ENCODE data around the gene SMURF1. TPM values are rescaled to one million over a fixed set of nuclear protein-coding genes. Genes with fewer than 3 reads are reported as not detected.

SMURF1 gene
- total RNA-seq, 6 donors from 2014 or later: 33.0 to 54.4 (median 45.9) TPM

DNA sequence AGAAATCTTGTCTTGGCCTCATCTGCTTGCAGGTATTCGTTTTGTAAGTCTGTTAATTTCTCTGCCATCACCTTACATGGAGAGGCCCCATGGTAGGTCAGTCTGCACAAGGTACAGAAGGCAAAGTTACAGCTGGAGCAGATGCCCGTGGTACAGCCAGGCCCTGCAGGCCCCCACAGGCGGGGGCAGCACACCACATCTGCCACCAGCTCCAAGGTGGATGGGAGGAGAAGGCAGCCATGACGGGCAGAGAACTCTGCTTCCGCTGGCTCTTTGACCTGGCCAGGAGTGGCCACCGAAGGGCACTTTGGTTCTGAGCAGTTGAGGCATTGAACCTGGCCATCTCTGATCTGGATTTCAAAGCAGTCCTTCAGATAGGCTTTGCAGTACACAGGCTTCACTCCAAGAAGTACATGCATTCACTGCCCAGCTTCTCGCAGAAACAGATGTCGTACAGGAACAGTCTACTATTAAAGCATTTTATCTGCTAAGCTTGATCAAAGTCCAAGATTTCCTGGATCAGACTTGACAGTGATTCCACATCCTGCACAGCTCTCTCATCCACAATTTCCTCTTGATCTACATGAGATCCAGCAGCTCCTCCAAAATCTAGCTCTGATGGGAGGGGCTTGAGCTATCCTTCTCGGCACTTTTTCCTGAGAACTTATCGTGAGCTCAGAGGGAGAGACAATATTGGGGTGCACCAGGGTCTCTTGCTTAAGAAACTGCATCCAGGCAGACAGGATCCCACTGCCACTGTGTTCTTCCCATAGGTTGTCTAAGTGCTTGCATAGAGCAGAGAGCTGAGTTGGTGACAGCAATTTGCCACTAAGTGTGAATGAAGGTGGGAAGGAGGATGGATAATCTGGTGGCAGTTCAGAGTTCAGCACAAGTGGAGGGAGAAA lies 144.8 kb downstream of the SMURF1 start:
- ATAC-seq (ENCODE audit: low FRiP score in 2 of 2): no peak
- H3K27me3 ChIP-seq: no peaks in the 10 kb centered on the region
- no peaks in the 10 kb centered on the region for H3K9me3 ChIP-seq
- H3K36me3 ChIP-seq: peaks cover 25 to 86% (median 57%) of the 10 kb centered on the region in 4 donors
- 84 to 89% methylated on average over 8 to 10 of the region's 10 CpGs for WGBS, 2 donors
- peaks cover 0 to 11% (median 4%) of the 10 kb centered on the region in 4 donors for H3K4me1 ChIP-seq
- no peak overlapping the region for H3K4me3 ChIP-seq
- no peak for DNase-seq
- no peak overlapping the region for H3K27ac ChIP-seq
- TF ChIP-seq POLR2A (IDR thresholded peaks at IDR 0.05) (no peak), EP300 (IDR thresholded peaks at IDR 0.05) (no peak), POLR2AphosphoS5 (IDR thresholded peaks at IDR 0.05) (no peak)
- TF ChIP-seq, protein P1, sequence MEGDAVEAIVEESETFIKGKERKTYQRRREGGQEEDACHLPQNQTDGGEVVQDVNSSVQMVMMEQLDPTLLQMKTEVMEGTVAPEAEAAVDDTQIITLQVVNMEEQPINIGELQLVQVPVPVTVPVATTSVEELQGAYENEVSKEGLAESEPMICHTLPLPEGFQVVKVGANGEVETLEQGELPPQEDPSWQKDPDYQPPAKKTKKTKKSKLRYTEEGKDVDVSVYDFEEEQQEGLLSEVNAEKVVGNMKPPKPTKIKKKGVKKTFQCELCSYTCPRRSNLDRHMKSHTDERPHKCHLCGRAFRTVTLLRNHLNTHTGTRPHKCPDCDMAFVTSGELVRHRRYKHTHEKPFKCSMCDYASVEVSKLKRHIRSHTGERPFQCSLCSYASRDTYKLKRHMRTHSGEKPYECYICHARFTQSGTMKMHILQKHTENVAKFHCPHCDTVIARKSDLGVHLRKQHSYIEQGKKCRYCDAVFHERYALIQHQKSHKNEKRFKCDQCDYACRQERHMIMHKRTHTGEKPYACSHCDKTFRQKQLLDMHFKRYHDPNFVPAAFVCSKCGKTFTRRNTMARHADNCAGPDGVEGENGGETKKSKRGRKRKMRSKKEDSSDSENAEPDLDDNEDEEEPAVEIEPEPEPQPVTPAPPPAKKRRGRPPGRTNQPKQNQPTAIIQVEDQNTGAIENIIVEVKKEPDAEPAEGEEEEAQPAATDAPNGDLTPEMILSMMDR (IDR thresholded peaks at IDR 0.05): no peak

DNA sequence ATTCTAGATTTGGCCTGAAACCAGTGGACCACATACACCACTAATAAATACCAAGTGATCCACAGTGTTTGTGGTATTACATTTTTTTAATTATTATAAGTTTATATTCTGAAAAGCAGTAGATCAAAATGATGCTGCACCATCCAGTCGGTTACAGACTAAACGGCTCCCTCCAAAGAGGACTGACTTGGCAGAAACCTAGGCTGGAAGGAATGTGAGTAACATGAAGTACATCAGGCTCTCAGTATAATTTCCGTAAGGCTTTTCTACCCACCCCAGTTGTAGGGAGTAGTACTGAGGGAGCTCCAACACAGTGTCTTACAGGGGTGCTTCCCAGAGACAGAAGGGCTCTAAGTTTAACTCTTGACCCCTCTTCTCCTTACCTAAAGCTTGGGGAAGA lies 146.1 kb downstream of the SMURF1 start:
- no peaks in the 10 kb centered on the region for H3K27me3 ChIP-seq
- 68 to 75% methylated on average over 3 of the region's 3 CpGs for WGBS, 2 donors
- DNase-seq: no peak
- no peaks in the 10 kb centered on the region for H3K9me3 ChIP-seq
- H3K36me3 ChIP-seq: peaks cover 27 to 89% (median 69%) of the 10 kb centered on the region in 4 donors
- no peak for TF ChIP-seq POLR2A (IDR thresholded peaks at IDR 0.05)
- TF ChIP-seq POLR2AphosphoS5 (IDR thresholded peaks at IDR 0.05): no peak
- TF ChIP-seq EP300 (IDR thresholded peaks at IDR 0.05): no peak
- TF ChIP-seq, protein P1 (IDR thresholded peaks at IDR 0.05): no peak
- no peak overlapping the region for H3K4me3 ChIP-seq
- peaks cover 0 to 3% (median 0%) of the 10 kb centered on the region in 4 donors for H3K4me1 ChIP-seq
- no peak for ATAC-seq (ENCODE audit: low FRiP score in 2 of 2)
- H3K27ac ChIP-seq: no peak overlapping the region

DNA sequence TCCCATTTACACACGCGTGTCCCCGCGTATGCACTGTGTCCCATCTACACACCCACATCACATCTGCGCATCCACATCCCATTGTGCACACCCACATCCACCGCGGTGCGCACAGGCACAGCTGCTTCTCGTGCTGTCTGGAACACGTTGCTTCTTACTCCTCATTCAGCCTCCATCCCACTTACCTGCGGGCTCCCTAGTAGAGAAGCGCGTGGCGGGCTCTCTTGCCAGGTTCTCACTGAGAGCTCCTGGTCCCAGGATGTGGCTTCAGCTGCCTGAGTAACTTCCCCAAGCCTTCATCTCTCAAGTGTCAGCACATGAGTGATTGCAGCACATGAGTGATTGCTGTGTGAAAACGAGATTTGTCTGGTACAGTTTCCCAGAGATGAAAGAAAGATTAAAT lies 147.8 kb downstream of the SMURF1 start:
- peak in 1 of 2 donors; percentile 12 for DNase-seq
- no peak for TF ChIP-seq EP300 (IDR thresholded peaks at IDR 0.05)
- TF ChIP-seq, protein P1 (IDR thresholded peaks at IDR 0.05): no peak
- no peak for TF ChIP-seq POLR2AphosphoS5 (IDR thresholded peaks at IDR 0.05)
- no peak for TF ChIP-seq POLR2A (IDR thresholded peaks at IDR 0.05)
- no peak for ATAC-seq (ENCODE audit: low FRiP score in 2 of 2)
- H3K4me1 ChIP-seq: no peaks in the 10 kb centered on the region
- peaks cover 35 to 91% (median 78%) of the 10 kb centered on the region in 4 donors for H3K36me3 ChIP-seq
- no peaks in the 10 kb centered on the region for H3K27me3 ChIP-seq
- no peak overlapping the region for H3K27ac ChIP-seq
- no peaks in the 10 kb centered on the region for H3K9me3 ChIP-seq
- no peak overlapping the region for H3K4me3 ChIP-seq
- WGBS, 2 donors: 90 to 92% methylated on average over 15 of the region's 15 CpGs

DNA sequence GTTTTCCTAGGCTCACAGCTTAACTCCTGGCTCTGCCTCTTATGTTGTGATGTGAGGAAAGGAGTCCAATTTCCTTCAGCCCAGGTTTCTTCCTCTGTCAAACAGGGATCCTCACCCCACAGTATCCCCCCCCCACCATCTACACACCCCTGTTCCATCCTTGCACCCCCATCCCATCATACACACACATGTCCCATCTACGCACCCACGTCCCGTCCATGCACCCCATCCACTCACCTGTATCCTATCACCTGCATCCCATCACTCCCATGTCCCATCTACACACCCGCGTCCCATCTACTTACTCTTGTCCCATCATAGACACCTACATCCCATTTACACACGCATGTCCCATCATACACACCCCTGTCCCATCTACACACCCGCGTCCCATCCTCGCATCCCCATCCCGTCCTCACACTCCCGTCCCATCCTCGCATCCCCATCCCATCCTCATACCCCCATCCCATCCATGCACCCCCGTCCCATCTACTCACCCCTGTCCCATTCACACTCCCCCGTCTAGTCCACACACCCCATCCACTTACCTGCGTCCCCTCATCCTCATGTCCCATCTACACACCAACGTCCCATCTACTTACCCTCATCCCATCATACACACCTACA lies 148.3 kb downstream of the SMURF1 start:
- H3K36me3 ChIP-seq: peaks cover 37 to 91% (median 80%) of the 10 kb centered on the region in 4 donors
- DNase-seq (peak in 1 of 2 donors; percentile 15), ATAC-seq (ENCODE audit: low FRiP score in 2 of 2) (peak in 1 of 2 donors; percentile 32)
- no peak overlapping the region for H3K27ac ChIP-seq
- H3K9me3 ChIP-seq: no peaks in the 10 kb centered on the region
- no peak overlapping the region for H3K4me3 ChIP-seq
- TF ChIP-seq POLR2A (IDR thresholded peaks at IDR 0.05): no peak
- no peak for TF ChIP-seq POLR2AphosphoS5 (IDR thresholded peaks at IDR 0.05)
- TF ChIP-seq, protein P1 (IDR thresholded peaks at IDR 0.05): no peak
- no peak for TF ChIP-seq EP300 (IDR thresholded peaks at IDR 0.05)
- no peaks in the 10 kb centered on the region for H3K27me3 ChIP-seq
- 95 to 98% methylated on average over 14 to 16 of the region's 16 CpGs for WGBS, 2 donors
- no peaks in the 10 kb centered on the region for H3K4me1 ChIP-seq
